Measurements from ENCODE around the gene CCDC134.
A peak's percentile ranks its signal among the peaks of the same experiment; 100 is the strongest.

CCDC134 gene

GRCh38 chr22:41800348-41801146 lies at the start of gene CCDC134:
Gene CCDC134 (plus strand): TSS chr22:41800679. CDS start chr22:41808891, 8,212 bp downstream.
- DNase-seq, result peak; percentile 23

GRCh38 chr22:41752011-41752970 lies 48.2 kb upstream of the CCDC134 start:
- DNase-seq, result no peak

GRCh38 chr22:41753984-41754383 lies 46.5 kb upstream of the CCDC134 start:
- no peak for DNase-seq

DNA sequence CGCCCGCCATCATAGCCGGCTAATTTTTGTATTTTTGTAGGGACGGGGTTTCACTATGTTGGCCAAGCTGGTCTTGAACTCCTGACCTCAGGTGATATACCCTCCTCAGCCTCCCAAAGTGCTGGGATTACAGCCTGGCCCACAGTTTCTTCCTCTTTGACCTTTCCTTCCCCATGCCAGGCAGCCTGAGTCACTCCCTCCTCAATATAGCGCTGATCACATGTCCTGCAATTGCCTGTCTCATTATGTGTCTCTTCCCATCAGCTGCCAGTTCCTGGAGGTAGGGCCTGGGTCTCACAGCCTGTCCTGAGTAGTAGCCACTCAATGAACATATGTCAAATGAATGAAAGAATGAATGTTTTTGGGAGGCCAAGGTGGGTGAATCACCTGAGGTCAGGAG lies 43.0 kb upstream of the CCDC134 start:
- no peak for DNase-seq

DNA sequence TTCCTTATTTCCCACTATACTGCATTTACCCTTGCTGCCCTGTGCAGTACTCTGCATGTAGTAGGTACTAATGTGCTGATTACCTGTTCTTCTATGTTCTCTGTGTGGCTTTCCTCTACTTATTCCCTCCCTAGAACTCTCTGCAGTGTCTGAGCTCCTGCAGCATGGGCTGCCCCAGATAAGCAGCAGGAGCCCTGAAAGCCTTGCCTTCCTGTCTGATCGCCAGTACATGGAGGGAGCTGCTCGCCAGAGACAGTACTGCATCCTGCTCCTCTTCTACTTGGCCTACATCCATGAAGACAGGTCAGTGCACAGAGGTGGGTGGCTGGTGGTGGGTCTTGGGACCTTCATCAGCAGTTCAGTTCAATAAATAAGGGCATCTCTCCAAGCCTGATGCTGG lies 42.2 kb upstream of the CCDC134 start:
- no peak for DNase-seq

- peak; percentile 20 for DNase-seq
Observed at GRCh38 chr22:41762980-41763779, 37.3 kb upstream of the CCDC134 start.

DNA sequence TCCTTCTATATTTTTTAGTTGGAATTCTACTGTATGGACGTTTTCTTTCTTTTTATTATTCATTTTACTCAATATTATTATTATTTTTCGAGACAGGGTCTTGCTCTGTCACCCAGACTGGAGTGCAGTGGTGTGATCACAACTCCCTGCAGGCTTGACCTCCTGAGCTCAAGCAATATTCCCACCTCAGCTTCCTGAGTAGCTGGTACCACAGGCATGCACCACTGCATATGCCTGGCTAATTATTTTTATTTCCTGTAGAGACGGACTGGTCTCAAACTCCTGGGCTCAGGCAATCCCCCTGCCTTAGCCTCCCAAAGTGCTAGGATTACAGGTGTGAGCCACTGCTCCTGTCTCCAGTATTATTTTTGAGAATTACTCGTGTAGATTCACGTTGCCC lies 34.0 kb upstream of the CCDC134 start:
- DNase-seq, result no peak

- no peak for DNase-seq
Observed at GRCh38 chr22:41768430-41768829, 32.0 kb upstream of the CCDC134 start.

DNA sequence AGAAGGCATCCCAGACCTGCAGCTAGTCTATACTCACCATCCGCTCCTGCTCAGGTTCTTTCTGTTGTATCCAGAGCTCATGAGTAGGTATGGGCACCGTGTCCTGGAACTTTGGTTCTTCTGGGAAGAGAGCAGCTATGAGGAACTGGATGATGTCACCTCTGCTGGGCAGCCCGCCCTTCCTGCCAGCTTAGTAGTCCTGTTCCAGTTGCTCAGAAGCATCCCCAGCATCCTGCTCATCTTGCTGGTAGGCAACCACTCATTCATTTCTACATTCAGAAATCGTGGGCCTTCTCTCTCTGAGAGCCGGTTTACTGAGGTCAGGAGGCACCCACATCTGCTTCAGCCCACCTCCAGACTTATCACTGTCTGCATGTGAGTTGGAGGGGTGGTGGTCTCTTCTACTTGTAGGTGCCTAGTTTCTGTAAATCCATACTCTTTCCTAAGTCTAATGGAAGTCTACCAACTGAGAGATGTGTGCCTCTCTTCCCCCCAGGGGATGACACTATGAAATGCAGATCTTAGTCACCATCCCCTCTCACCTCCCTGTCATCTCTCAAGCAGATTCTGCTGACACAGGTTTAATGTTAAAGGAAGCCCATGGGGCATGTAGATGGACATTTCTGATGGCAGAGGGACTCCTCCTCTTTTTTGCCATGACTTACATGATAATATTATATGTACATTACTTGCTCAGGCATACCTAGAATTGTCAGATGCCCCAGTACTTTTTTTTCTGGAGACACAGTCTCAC lies 29.6 kb upstream of the CCDC134 start:
- no peak for DNase-seq

DNA sequence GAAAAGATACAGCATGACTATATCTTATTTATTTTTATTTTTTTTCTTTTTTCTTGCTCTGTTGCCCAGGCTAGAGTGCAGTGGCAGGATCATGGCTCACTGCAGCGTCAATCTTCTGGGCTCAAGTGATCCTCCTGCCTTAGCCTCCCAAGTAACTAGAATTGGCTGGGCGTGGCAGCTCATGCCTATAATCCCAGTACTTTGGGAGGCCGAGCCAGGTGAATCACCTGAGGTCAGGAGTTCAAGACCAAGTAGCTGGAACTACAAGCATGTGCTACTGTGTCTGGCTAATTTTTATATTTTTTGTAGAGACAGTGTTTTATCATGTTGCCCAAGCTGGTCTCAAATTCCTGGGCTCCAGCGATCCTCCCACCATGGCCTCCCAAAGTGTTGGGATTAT lies 28.3 kb upstream of the CCDC134 start:
- DNase-seq, result no peak

- no peak for DNase-seq
Observed at GRCh38 chr22:41772645-41773044, 27.8 kb upstream of the CCDC134 start.

DNA sequence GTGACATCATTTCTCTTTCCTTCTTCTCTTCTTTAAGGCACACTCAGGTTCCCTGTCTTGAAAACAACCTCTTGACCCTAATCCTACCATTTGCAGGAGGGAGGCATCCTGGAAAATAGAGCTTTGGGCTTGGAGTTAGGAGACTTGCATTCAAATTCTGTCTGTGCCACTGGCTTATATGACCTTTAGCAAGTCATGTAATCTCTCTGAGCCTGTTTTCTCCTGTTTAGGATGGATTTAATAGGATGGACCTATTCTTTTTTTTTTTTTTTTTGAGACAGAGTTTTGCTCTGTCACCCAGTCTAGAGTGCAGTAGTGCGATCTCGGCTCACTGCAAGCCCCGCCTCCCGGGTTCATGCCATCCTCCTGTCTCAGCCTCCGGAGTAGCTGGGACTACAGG lies 25.1 kb upstream of the CCDC134 start:
- DNase-seq, result no peak

DNA sequence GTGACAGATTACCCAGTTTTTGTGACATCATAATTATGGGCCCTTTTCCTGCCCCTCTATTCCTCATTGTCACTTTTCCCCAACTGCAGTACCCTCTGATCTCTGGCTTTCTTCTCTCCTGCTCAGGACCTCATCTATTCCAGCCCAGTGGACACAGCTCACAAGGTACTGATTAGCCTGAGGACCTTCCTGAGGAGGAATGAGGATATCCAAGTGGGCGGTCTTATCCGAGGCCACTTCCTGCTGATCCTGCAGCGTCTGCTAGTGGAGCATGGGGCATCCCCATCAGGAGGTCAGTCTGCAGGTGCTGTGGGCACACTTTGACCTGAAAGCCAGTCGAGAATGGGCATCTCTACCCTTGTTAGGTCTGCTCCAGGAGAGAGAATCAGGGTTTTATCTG lies 24.5 kb upstream of the CCDC134 start:
- no peak for DNase-seq

DNA sequence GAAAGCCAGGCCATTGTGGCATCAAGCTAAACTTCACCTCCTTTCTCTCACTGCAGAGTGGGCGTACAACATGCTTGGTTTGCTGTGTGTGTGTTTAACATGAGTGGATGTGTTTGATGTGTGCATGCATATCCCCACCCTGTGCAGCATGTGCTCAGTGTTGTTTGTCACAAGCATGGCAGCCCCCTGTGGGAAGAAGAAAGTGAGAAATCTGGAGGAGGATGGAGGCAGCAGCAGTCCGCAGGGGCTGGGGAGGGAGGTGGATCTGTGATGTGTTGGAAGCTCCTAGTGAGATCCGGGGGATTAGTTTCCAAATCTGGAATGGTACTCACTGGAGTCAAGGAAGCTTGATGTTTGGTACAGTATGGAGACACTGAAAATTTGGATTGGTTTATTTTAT lies 24.1 kb upstream of the CCDC134 start:
- DNase-seq, result no peak

DNA sequence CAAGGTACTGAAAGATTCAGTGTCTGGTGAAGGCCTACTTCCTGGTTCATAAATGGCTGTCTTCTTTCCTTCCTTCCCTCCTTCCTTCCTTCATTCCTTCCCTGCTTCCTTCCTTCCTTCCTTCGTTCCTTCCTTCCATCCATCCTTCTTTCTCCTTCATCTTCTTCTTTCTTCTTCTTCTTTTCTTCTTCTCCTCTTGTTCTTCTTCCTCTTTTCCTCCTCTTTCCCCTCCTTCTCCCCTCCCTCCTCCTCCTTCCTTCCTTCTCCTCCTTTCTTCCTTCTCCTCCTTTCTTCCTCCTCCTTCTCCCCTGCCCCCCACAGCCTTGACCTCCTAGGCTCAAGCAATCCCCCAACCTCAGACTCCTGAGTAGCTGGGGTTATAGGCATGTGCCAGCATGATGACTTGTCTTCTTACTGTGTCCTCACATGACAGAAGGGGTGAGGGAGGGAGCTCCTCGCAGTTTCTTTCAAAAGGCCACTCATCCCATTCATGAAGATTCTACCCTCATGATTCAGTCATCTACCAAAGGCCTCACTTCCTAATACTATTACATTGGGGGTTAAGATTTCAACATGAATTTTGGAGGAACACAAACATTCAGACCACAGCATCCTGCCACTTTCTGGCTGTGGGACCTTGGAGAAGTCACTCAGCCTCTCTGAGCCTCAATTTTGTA lies 22.6 kb upstream of the CCDC134 start:
- DNase-seq, result no peak

GRCh38 chr22:41779929-41780505 lies 20.5 kb upstream of the CCDC134 start:
- no peak for DNase-seq

DNA sequence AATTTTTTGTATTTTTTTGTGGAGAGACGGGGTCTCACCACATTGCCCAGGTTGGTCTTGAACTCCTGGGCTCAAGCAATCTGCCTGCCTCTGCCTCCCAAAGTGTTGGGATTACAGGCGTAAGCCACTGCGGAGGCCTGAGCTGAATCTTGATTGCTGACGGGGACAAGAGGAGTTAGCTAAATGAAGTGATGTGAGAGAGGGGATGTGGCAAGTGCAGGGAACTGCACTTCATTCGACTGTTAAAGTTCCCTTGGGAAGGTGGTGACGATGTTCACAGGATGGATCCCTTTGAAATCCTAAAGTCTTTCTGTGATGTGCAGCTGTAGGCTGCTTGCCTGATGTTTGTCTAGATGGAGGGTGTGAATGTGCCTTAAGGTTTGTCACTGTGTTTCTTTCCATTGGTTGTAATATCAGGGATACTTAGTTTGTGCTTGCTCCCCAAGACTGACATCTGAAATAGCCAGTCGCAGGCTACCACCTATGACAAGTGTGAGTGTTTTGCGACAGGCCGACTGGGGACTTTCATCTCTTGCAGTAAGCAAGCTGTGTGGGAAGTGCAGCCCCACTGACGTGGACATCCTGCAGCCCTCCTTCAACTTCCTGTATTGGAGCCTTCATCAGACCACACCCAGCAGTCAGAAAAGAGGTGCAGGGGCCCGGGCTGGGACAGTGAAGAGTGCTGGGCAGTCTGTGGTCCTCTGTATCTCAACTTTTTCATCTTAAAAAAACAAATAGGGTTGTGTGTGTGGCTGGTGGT lies 19.6 kb upstream of the CCDC134 start:
- no peak for DNase-seq

- no peak for DNase-seq
Observed at GRCh38 chr22:41781507-41781906, 19.0 kb upstream of the CCDC134 start.

- no peak for DNase-seq
Observed at GRCh38 chr22:41782316-41782715, 18.2 kb upstream of the CCDC134 start.

- no peak for DNase-seq
Observed at GRCh38 chr22:41782751-41783150, 17.7 kb upstream of the CCDC134 start.

DNA sequence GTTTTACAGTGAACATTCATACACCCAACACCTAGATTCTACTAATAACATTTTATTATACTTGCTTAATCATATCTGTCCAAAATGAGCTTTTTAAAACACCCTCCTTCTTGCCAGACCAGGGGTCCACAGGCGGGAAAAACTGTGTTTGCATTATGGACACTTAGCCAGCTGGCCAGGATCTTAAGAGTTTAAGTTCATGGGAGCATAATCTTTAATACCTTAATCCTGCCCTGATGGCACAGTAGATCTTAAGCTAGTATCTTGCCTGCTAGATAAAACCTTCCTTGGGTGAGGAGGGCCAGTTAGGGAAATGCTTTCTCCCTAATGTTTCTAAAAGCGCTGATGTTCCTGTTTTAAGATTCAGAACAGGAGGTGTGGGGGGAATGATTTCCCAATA lies 13.1 kb upstream of the CCDC134 start:
- no peak for DNase-seq
